HG02938 (cell line): ENCODE data around the gene MDGA2.

Experiments used
- ATAC-seq: cut with Tn5 transposase; IDR thresholded peaks from one replicate; pipeline ENCODE4 v1.9.1; 2021; ENCODE audit warnings: mild to moderate bottlenecking, moderate library complexity; ENCODE audit not compliant: unreplicated experiment

MDGA2 gene

GRCh38 chr14:47507861-47508260, 167.5 kb downstream of the MDGA2 start:
- no peak for ATAC-seq

GRCh38 chr14:47500369-47500768, 175.0 kb downstream of the MDGA2 start:
- no peak for ATAC-seq

GRCh38 chr14:47490766-47491165, 184.6 kb downstream of the MDGA2 start:
- no peak for ATAC-seq

- no peak for ATAC-seq
Observed at GRCh38 chr14:47490353-47490752, 185.1 kb downstream of the MDGA2 start.

- no peak for ATAC-seq
Observed at GRCh38 chr14:47485421-47485820, 190.0 kb downstream of the MDGA2 start.

- ATAC-seq, result no peak
Observed at GRCh38 chr14:47483449-47483848, 192.0 kb downstream of the MDGA2 start.

DNA sequence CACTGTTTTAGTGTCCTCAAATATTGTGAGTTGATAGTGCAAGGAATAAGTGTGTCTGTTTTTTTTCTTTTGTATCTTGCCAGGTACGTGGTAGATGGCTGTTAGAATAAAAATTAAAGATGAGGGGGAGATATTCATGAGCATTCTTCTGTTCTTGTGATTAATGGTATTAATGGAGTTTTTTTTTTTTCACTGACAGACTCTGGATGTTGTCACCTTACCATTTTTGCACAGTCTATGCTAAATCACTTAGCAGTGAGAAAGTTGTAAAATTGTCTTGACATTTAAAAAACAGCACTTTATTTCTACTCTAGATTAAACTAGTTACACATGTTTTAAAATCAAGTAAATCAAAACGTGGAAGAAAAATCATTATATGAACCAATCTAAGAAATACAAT, 204.3 kb downstream of the MDGA2 start:
- no peak for ATAC-seq

DNA sequence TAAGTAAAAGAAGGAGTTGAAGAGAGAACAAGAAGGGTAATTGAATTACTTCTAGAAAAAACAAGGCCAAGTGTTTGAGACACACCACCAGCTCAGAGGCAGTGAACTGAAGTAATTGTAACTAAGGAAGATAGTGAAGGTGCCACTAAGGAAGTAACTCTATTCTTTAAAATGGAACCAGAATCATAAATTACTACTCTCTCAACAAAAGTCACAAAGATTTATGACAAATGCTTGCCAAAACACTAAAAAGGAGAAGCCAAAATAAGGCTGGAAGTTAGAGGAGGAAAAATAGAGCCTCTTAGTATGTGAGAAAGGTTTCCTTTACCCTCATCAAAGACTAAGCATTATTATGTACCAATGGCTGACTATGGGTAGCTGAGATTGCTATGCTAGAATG, 208.5 kb downstream of the MDGA2 start:
- no peak for ATAC-seq

- no peak for ATAC-seq
Observed at GRCh38 chr14:47454025-47454424, 221.4 kb downstream of the MDGA2 start.

- ATAC-seq, result no peak
Observed at GRCh38 chr14:47447076-47447475, 228.3 kb downstream of the MDGA2 start.

DNA sequence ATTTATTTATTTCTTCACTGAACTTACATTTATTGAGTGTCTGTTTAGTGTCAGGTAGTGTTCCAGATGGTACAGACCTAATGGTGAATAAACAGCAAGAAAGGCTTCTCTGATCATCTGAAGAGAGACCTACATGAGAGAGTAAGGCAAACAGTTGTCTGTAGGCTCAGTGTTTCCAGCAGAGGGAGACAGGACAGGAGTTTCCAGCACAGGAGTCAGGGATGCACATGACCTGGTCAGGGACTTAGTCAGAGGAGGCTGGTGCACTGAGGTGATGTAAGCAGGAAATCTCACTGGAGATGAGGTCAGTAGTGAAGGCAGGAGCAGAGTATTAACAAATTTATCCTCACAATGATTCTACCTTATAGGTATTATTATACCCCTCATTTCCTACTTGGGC, 233.2 kb downstream of the MDGA2 start:
- no peak for ATAC-seq

DNA sequence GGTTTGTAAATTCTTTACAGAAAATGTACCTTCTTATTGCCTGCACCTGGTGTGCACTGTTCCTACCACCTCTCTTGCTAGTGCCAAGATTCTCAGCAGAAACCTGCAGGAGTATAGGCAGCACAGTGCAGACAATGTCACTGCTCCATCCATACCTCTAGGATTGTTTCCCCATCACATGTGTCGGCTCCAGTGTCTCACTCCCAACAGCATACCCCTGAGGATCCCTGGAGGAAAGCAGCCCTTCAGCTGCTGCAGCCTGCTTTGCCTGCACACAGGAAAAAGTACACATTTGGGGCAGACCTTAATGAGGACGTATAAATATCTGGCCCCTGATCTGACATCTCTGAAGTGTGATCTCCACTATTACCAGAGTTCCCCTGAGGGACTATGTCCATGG, 235.5 kb downstream of the MDGA2 start:
- ATAC-seq, result no peak

GRCh38 chr14:47438650-47439140, 236.7 kb downstream of the MDGA2 start:
- ATAC-seq, result no peak

DNA sequence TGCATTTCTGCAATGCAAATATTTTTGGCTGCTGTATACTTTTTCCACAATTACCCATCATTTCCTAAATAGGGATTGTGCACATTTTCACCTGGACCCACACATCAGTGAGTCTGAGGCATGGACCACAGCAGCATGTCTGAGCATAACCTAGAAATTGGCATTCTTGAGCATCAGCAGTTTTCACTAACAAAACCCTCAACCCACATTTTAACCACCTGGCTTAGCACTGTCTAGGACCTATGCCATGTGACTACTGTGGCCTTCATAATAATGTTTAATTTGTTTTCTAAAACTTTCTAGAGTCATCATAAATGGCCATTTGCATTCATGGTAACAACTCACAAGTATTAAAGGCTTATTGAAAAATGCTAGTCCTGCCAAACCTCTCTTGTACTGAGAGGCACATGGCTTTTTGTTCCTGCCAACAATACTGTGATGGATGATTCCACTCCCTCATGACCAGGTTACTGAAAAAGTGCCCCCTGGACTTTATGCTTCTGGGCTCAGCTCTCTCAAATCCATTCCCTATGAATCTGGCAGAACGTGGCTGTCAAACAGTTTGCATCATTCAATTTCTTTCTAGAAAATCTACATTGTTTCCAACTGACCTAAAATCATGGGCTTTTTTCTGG, 240.0 kb downstream of the MDGA2 start:
- no peak for ATAC-seq

GRCh38 chr14:47427629-47428028, 247.8 kb downstream of the MDGA2 start:
- ATAC-seq, result no peak

- no peak for ATAC-seq
Observed at GRCh38 chr14:47425302-47425701, 250.1 kb downstream of the MDGA2 start.

DNA sequence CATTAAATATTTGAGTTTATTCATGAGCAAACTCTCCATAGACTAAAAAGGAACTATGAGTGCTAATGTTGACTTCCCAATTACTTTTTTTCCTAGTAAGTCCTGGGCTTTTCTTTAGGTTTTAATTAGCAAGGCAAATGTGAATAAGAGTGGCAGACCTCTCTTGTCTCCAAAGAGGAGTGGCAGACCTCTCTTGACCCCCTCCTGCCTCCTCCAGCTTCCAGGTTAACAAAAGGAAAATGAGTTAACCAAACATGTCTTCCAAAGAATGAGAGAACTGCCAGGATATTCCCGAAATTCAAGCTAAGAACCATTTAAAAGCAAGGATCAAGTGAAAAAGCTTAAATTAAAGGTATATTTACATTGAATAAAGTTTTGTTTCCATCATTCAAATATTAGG, 253.2 kb downstream of the MDGA2 start:
- ATAC-seq, result no peak

- ATAC-seq, result no peak
Observed at GRCh38 chr14:47411523-47411922, 263.9 kb downstream of the MDGA2 start.

- ATAC-seq, result no peak
Observed at GRCh38 chr14:47392326-47392725, 283.1 kb downstream of the MDGA2 start.

GRCh38 chr14:47390831-47391504, 284.4 kb downstream of the MDGA2 start:
- ATAC-seq, result no peak

DNA sequence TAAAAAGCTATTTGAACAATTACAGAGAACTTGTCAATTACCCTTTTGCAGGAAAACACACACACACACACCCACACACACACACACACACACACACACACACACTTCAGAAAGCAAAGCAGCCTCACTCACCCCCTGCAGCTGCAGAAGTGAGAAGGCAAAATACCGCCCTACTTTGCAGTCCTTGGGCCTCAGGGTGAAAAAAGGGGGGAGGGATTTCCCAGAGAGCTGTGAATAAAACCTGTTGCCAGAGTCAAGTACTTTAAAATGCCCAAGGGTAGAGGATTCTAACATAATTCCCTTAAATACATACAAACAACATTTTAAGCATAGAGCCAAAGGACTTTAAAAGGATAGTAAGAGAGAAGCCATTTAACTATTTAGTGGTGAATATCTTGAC, 285.9 kb downstream of the MDGA2 start:
- no peak for ATAC-seq

DNA sequence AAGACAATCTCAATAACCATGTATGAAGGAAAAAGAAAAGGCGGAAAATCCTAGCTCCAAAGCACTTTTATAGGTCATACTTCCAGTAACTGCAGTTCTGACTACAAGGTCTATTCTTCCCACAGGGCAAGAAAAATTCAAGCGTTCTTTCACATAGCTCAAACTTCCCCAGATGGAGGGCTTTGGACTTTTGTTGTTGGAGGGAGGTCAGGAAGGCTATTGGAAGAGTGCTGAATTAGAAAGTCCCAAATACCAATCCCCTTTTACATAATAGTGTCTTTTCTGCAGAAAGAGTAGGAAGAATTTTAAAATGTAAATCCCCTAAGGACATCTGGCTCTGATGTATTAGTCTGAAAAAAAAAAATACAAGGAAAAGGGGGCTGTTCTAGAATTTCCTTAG, 309.4 kb downstream of the MDGA2 start:
- no peak for ATAC-seq

GRCh38 chr14:47365233-47365632, 310.2 kb downstream of the MDGA2 start:
- ATAC-seq, result no peak
